ENCODE measurements around the gene AKAP7.

DNA sequence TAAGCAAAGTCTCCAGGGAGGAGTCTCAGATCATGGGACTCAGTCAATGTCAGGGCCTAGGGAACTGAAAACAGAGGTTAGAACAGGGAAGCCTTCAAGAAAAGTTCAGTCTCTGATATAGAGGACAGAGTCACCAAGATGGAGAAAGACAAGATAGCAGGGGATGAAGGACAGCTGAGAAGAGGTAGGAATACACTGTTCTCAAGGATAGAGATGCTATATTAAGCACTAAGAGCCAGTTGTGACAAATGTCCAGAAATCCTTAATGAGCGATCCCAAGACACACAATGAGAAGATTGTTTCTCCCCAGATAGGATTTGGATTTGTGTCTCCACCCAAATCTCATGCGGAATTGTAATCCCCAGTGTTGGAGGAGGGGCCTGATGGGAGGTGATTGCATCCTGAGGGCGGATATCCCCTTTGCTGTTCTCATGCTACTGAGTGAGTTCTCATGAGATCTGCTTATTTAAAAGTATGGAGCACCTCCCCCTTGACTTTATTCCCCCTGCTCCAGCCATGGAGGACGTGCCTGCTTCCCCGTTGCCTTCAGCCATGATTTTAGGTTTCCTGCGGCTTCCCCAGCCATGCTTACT, 168.2 kb downstream of the AKAP7 start:
- TF ChIP-seq POLR2A (IDR thresholded peaks at IDR 0.05; ENCODE audit: low read length) (no peak), GATA1 (IDR thresholded peaks at IDR 0.05; ENCODE audit: low read depth, low read length) (no peak)
